GM23338 (cell line): ENCODE data around the gene OCA2. TPM values are rescaled to one million over a fixed set of nuclear protein-coding genes. Genes with fewer than 3 reads are reported as not detected.

Experiments
- ATAC-seq: fragments of 200-7000 bp; cut with Tn5 transposase; 3 replicates; pipeline ENCODE4 v1.9.1; 2020
- DNase-seq: peaks from one replicate; pipeline ENCODE4 v3.0.0-alpha.2; 2015; ENCODE audit warnings: low spot score
- H2AFZ ChIP-seq: fragments of 200-600 bp; sonication (generic); 2 replicates; pipeline ENCODE4 v1.8.0; 2016; ENCODE audit warnings: antibody characterized with exemption, mild to moderate bottlenecking, moderate library complexity
- H3F3A ChIP-seq: fragments of 200-600 bp; sonication (generic); replicated peaks from 2 replicates; pipeline ENCODE4 v1.8.0; 2017; ENCODE audit warnings: antibody characterized with exemption, mixed run types, low read depth
- H3K27ac ChIP-seq: fragments of 200-600 bp; sonication (generic); 2 replicates; pipeline ENCODE4 v1.6.1; 2016; ENCODE audit warnings: low read depth
- H3K27me3 ChIP-seq: fragments of 200-600 bp; sonication (generic); 2 replicates; pipeline ENCODE4 v1.8.0; 2016; ENCODE audit warnings: mild to moderate bottlenecking, mixed run types, moderate library complexity; ENCODE audit not compliant: insufficient read depth
- H3K36me3 ChIP-seq: fragments of 200-600 bp; sonication (generic); 2 replicates; pipeline ENCODE4 v1.8.0; 2016; ENCODE audit warnings: mild to moderate bottlenecking; ENCODE audit not compliant: insufficient read depth
- H3K4me1 ChIP-seq: fragments of 200-600 bp; sonication (generic); 2 replicates; pipeline ENCODE4 v1.8.0; 2016; ENCODE audit warnings: mild to moderate bottlenecking, moderate library complexity; ENCODE audit not compliant: insufficient read depth
- H3K4me2 ChIP-seq: fragments of 200-600 bp; sonication (generic); 2 replicates; pipeline ENCODE4 v1.7.1; 2017; ENCODE audit warnings: mixed run types
- H3K4me3 ChIP-seq: fragments of 200-600 bp; sonication (generic); 2 replicates; pipeline ENCODE4 v1.6.1; 2016; ENCODE audit warnings: mixed run types
- H3K79me2 ChIP-seq: fragments of 200-600 bp; sonication (generic); replicated peaks from 2 replicates; pipeline ENCODE4 v1.8.0; 2017; ENCODE audit warnings: mild to moderate bottlenecking; ENCODE audit not compliant: insufficient read depth
- H3K9me2 ChIP-seq: fragments of 200-600 bp; sonication (generic); 2 replicates; pipeline ENCODE4 v1.8.0; 2017; ENCODE audit not compliant: insufficient read depth
- H4K20me1 ChIP-seq: fragments of 200-600 bp; sonication (generic); replicated peaks from 2 replicates; pipeline ENCODE4 v1.8.0; 2017; ENCODE audit warnings: mild to moderate bottlenecking; ENCODE audit not compliant: insufficient read depth
- H3K27ac Mint-ChIP-seq: 2 replicates; pipeline ENCODE4 v1.8.0; 2020; ENCODE audit warnings: inconsistent platforms, mild to moderate bottlenecking, moderate library complexity, mixed read lengths
- H3K27me3 Mint-ChIP-seq: 3 replicates; pipeline ENCODE4 v1.8.0; 2022; ENCODE audit warnings: low read depth, mild to moderate bottlenecking, moderate library complexity, mixed read lengths, inconsistent platforms; ENCODE audit not compliant: insufficient read depth, poor library complexity
- H3K36me3 Mint-ChIP-seq: 3 replicates; pipeline ENCODE4 v1.8.0; 2021; ENCODE audit warnings: low read depth, mild to moderate bottlenecking, inconsistent platforms, moderate library complexity, mixed read lengths
- H3K4me1 Mint-ChIP-seq: 3 replicates; pipeline ENCODE4 v1.8.0; 2020; ENCODE audit warnings: mild to moderate bottlenecking, inconsistent platforms, mixed read lengths
- H3K4me3 Mint-ChIP-seq: 3 replicates; pipeline ENCODE4 v1.8.0; 2021; ENCODE audit warnings: moderate library complexity, mild to moderate bottlenecking, inconsistent platforms, mixed read lengths
- H3K9me3 Mint-ChIP-seq: 3 replicates; pipeline ENCODE4 v1.8.0; 2020; ENCODE audit warnings: moderate library complexity, mild to moderate bottlenecking, inconsistent platforms, mixed read lengths
- CREB1 ChIP-seq: fragments of 250-450 bp; sonication (Bioruptor Pico); IDR thresholded peaks from 2 replicates; pipeline ENCODE4 v1.5.0; 2020; ENCODE audit warnings: low read depth, mild to moderate bottlenecking, moderate library complexity
- CTCF ChIP-seq, 2 experiments: fragments of 200-600 bp in 1 of 2; sonication (generic) in 1 of 2; conservative IDR thresholded peaks; 2 replicates each; pipeline versions ENCODE4 v1.5.1 to v1.6.1; 2016 to 2017; ENCODE audit warnings: antibody characterized with exemption in 2 of 2, low read depth in 2 of 2, mild to moderate bottlenecking in 2 of 2, moderate library complexity in 1 of 2
- ETS1 ChIP-seq: IDR thresholded peaks from 2 replicates; pipeline ENCODE4 v1.6.1; 2016; ENCODE audit warnings: antibody characterized with exemption
- EZH2 ChIP-seq: fragments of 200-600 bp; sonication (generic); IDR thresholded peaks from one replicate; pipeline ENCODE4 v1.8.0; 2017; ENCODE audit warnings: antibody characterized with exemption, mild to moderate bottlenecking, low read depth; ENCODE audit not compliant: unreplicated experiment
- EZH2phosphoT487 ChIP-seq: fragments of 200-600 bp; sonication (generic); IDR thresholded peaks from one replicate; pipeline ENCODE4 v1.8.1; 2018; ENCODE audit warnings: antibody characterized with exemption; ENCODE audit not compliant: unreplicated experiment
- JUNB ChIP-seq: IDR thresholded peaks from one replicate; pipeline ENCODE4 v1.6.1; 2016; ENCODE audit warnings: antibody characterized with exemption; ENCODE audit not compliant: unreplicated experiment
- NANOG ChIP-seq: IDR thresholded peaks from 2 replicates; pipeline ENCODE4 v1.6.1; 2016; ENCODE audit warnings: antibody characterized with exemption, borderline replicate concordance
- POLR2AphosphoS5 ChIP-seq: IDR thresholded peaks from 2 replicates; pipeline ENCODE4 v1.6.1; 2016; ENCODE audit warnings: antibody characterized with exemption, low read depth
- REST ChIP-seq: IDR thresholded peaks from one replicate; pipeline ENCODE4 v1.6.1; 2018; ENCODE audit warnings: antibody characterized with exemption; ENCODE audit not compliant: unreplicated experiment
- STAT1 ChIP-seq: IDR thresholded peaks from one replicate; pipeline ENCODE4 v1.6.1; 2016; ENCODE audit warnings: antibody characterized with exemption; ENCODE audit not compliant: unreplicated experiment
- ZNF114 ChIP-seq: fragments of 250-450 bp; sonication (Bioruptor Pico); IDR thresholded peaks from 2 replicates; pipeline ENCODE4 v1.5.0; 2020; ENCODE audit warnings: mild to moderate bottlenecking, moderate library complexity
- ZNF331 ChIP-seq: fragments of 250-450 bp; sonication (Bioruptor Pico); IDR thresholded peaks from 2 replicates; pipeline ENCODE4 v1.5.0; 2020; ENCODE audit warnings: low read depth, mild to moderate bottlenecking, moderate library complexity
- ZNF462 ChIP-seq: fragments of 250-450 bp; sonication (Bioruptor Pico); IDR thresholded peaks from 2 replicates; pipeline ENCODE4 v1.5.0; 2020; ENCODE audit warnings: mild to moderate bottlenecking, moderate library complexity
- polyA plus RNA-seq: library from polyadenylated mRNA; unstranded; fragments of >200 nt; fragmentation: Nextera tagmentation; extraction: Ambion mirVana; gene quantifications from 2 replicates; pipeline ENCODE4 v1.2.1, GENCODE V29; 2016
- total RNA-seq: library from RNA; depleted of rRNA; stranded (reverse); fragments of >200 nt; shearing (Covaris generic); gene quantifications from 2 replicates; pipeline ENCODE4 v1.2.3, GENCODE V29; 2014

Gene OCA2
- total and polyA plus RNA-seq, 2 experiments from 2014 or later, result 0.40 to 0.69 TPM

GRCh38 chr15:27769652-27770051 is 329.5 kb downstream of the OCA2 start:
- no peak overlapping the region for H3K27ac ChIP-seq
- Mint-ChIP-seq H3K4me1 (peaks cover 14% of the 10 kb centered on the region), H3K27ac (no peak overlapping the region), H3K36me3 (peaks cover 16% of the 10 kb centered on the region), H3K27me3 (peaks cover 11% of the 10 kb centered on the region), H3K4me3 (no peak overlapping the region), H3K9me3 (peaks cover 19% of the 10 kb centered on the region; the same call in 2 of the 3 replicates)
- H3K4me1 ChIP-seq, result peaks cover 10% of the 10 kb centered on the region
- no peaks in the 10 kb centered on the region for H3K27me3 ChIP-seq
- DNase-seq (no peak), ATAC-seq (no peak)
- peaks cover 12% of the 10 kb centered on the region; the same call in 1 of the 2 replicates for H3K9me2 ChIP-seq
- H3K4me2 ChIP-seq, result no peak overlapping the region
- no peaks in the 10 kb centered on the region for H3F3A ChIP-seq
- no peaks in the 10 kb centered on the region for H3K36me3 ChIP-seq
- H3K79me2 ChIP-seq, result no peaks in the 10 kb centered on the region
- TF ChIP-seq STAT1 (no peak), CTCF (conservative IDR thresholded peaks at IDR 0.05; ENCODE audit: low read depth in 2 of 2) (no peak), ZNF331 (CRISPR knock-in tag) (no peak), EZH2phosphoT487 (no peak), ZNF114 (CRISPR knock-in tag) (no peak), REST (no peak), POLR2AphosphoS5 (no peak), CREB1 (no peak), NANOG (no peak), ETS1 (no peak), JUNB (no peak), ZNF462 (no peak), EZH2 (no peak)
- no peaks in the 10 kb centered on the region for H4K20me1 ChIP-seq
- H2AFZ ChIP-seq, result peak overlapping the region; percentile 47; the same call in 1 of the 2 replicates
- H3K4me3 ChIP-seq, result no peak overlapping the region
